Esophagus squamous epithelium (tissue), 4 donors: ENCODE results near the gene GPATCH11.

Experiments used
- CTCF ChIP-seq, 6 experiments: fragments of 450-650 bp in 4 of 6; fragments of 200-600 bp in 2 of 6; sonication (generic) in 2 of 6; IDR thresholded peaks; one replicate each; pipeline ENCODE4 v1.5.1; 2016 to 2019; ENCODE audit warnings: antibody characterized with exemption in 6 of 6, mild to moderate bottlenecking in 4 of 6, moderate library complexity in 4 of 6
- POLR2A ChIP-seq, 4 donors: fragments of 450-650 bp; IDR thresholded peaks; one replicate each; pipeline ENCODE4 v1.6.1; 2017; ENCODE audit warnings: antibody characterized with exemption in 4 of 4, mild to moderate bottlenecking in 4 of 4, moderate library complexity in 3 of 4

- no peak for TF ChIP-seq CTCF (IDR thresholded peaks at IDR 0.05)
- TF ChIP-seq POLR2A (IDR thresholded peaks at IDR 0.05), result no peak
Measured at GRCh38 chr2:37061013-37061711, 23.2 kb upstream of the GPATCH11 start.
